Glutamatergic neuron (in vitro differentiated cells): Measurements from ENCODE around the gene DPF3. TPM values are rescaled to one million over a fixed set of nuclear protein-coding genes. Genes with fewer than 3 reads are reported as not detected.

Experiments
- DNase-seq: peaks from one replicate; pipeline ENCODE4 v3.0.0; 2022
- H3K27ac Mint-ChIP-seq: one replicate; pipeline ENCODE4 v1.8.0; 2020; ENCODE audit warnings: mild to moderate bottlenecking, mixed read lengths, inconsistent platforms; ENCODE audit not compliant: unreplicated experiment
- H3K27me3 Mint-ChIP-seq: one replicate; pipeline ENCODE4 v1.8.0; 2020; ENCODE audit warnings: mild to moderate bottlenecking, moderate library complexity, mixed read lengths, inconsistent platforms; ENCODE audit not compliant: unreplicated experiment
- H3K36me3 Mint-ChIP-seq: one replicate; pipeline ENCODE4 v1.8.0; 2020; ENCODE audit warnings: mild to moderate bottlenecking, mixed read lengths, inconsistent platforms; ENCODE audit not compliant: unreplicated experiment
- H3K4me1 Mint-ChIP-seq: one replicate; pipeline ENCODE4 v1.8.0; 2020; ENCODE audit warnings: mild to moderate bottlenecking, low read depth, mixed read lengths, inconsistent platforms; ENCODE audit not compliant: unreplicated experiment
- H3K4me3 Mint-ChIP-seq: one replicate; pipeline ENCODE4 v1.8.0; 2020; ENCODE audit warnings: mild to moderate bottlenecking, mixed read lengths, inconsistent platforms; ENCODE audit not compliant: unreplicated experiment
- H3K9me3 Mint-ChIP-seq: one replicate; pipeline ENCODE4 v1.8.0; 2020; ENCODE audit warnings: mild to moderate bottlenecking, moderate library complexity, mixed read lengths, inconsistent platforms; ENCODE audit not compliant: unreplicated experiment
- total RNA-seq: library from RNA; stranded (reverse); fragmentation: NEBNext Ultra II Directional; extraction: Animal tissue kit (Norgen Biotek cat#: 25700); gene quantifications from one replicate; pipeline ENCODE4 v1.2.1, GENCODE V29; 2021; ENCODE audit not compliant: unreplicated experiment
- TF ChIP-seq, protein P1 (sequence below): fragments of 200-600 bp; sonication (generic); IDR thresholded peaks from one replicate; pipeline ENCODE4 v1.5.0; 2021; ENCODE audit not compliant: partially characterized antibody, unreplicated experiment

The DPF3 gene
- total RNA-seq, 1 donor from 2014 or later = 13.7 TPM

DNA sequence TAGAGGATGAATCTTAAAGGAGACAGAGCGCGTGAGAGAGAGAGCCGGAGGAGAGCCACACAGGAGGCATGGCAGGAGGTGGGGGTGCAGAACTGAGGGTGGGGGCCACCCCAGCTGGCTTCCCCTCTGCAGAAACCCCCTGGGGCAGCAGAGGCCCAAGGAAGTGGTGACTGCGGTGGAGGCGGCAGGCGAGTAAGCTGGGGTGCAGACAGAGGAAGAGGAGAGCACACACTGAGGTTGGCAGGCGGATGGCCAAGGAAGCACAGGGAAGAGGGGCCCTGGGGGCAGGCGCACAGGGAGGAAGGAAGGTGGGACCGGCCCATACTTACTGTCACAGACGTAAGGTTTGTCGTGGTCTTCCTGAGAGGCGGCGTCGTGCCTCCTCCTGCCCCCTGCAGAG is 179.8 kb downstream of the DPF3 start:
- Mint-ChIP-seq H3K4me1 (peaks cover 11% of the 10 kb centered on the region), H3K36me3 (peaks cover 4% of the 10 kb centered on the region), H3K27ac (no peak overlapping the region), H3K4me3 (no peak overlapping the region), H3K9me3 (peaks cover 4% of the 10 kb centered on the region), H3K27me3 (peaks cover 16% of the 10 kb centered on the region)
- TF ChIP-seq, protein P1, sequence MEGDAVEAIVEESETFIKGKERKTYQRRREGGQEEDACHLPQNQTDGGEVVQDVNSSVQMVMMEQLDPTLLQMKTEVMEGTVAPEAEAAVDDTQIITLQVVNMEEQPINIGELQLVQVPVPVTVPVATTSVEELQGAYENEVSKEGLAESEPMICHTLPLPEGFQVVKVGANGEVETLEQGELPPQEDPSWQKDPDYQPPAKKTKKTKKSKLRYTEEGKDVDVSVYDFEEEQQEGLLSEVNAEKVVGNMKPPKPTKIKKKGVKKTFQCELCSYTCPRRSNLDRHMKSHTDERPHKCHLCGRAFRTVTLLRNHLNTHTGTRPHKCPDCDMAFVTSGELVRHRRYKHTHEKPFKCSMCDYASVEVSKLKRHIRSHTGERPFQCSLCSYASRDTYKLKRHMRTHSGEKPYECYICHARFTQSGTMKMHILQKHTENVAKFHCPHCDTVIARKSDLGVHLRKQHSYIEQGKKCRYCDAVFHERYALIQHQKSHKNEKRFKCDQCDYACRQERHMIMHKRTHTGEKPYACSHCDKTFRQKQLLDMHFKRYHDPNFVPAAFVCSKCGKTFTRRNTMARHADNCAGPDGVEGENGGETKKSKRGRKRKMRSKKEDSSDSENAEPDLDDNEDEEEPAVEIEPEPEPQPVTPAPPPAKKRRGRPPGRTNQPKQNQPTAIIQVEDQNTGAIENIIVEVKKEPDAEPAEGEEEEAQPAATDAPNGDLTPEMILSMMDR = no peak
- no peak for DNase-seq

- H3K27me3 Mint-ChIP-seq = peaks cover 16% of the 10 kb centered on the region
- H3K9me3 Mint-ChIP-seq = peaks cover 2% of the 10 kb centered on the region
- H3K36me3 Mint-ChIP-seq = no peaks in the 10 kb centered on the region
- no peak overlapping the region for H3K4me3 Mint-ChIP-seq
- H3K27ac Mint-ChIP-seq = no peak overlapping the region
- no peak for DNase-seq
- H3K4me1 Mint-ChIP-seq = peaks cover 13% of the 10 kb centered on the region
- TF ChIP-seq, protein P1 = no peak
These were observed 182.0 kb downstream of the DPF3 start for GRCh38 chr14:72711936-72712335.

GRCh38 chr14:72709916-72710611 is 183.8 kb downstream of the DPF3 start:
- DNase-seq = no peak
- H3K36me3 Mint-ChIP-seq = peaks cover 7% of the 10 kb centered on the region
- TF ChIP-seq, protein P1 = no peak
- H3K4me1 Mint-ChIP-seq = peaks cover 13% of the 10 kb centered on the region
- H3K27me3 Mint-ChIP-seq = peaks cover 12% of the 10 kb centered on the region
- no peak overlapping the region for H3K4me3 Mint-ChIP-seq
- H3K9me3 Mint-ChIP-seq = peaks cover 2% of the 10 kb centered on the region
- H3K27ac Mint-ChIP-seq = no peak overlapping the region

- TF ChIP-seq, protein P1 = no peak
- Mint-ChIP-seq H3K36me3 (peaks cover 14% of the 10 kb centered on the region), H3K4me1 (peaks cover 13% of the 10 kb centered on the region), H3K27me3 (peaks cover 13% of the 10 kb centered on the region), H3K27ac (no peak overlapping the region), H3K4me3 (no peak overlapping the region), H3K9me3 (peaks cover 6% of the 10 kb centered on the region)
- DNase-seq = no peak
These were observed 185.0 kb downstream of the DPF3 start for GRCh38 chr14:72708708-72709475.

DNA sequence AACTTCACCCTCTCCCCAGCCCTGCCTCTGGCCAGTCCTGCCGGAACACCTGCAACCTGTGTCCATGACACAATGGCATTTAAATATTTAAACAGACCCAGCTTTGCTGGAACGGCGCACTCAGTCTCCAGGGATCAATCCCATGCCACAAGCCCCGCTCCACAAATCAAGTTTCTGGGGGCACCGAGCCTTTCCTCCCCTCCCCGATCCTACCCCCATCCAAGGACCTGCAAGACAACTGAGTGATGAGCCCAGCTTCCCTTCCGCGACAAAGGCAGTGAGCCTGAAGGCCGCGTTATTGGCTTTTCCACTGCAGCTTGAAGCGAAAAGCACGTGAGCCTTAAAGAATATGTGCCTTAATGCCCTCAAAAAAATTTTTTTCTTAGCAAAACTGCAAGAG is 185.7 kb downstream of the DPF3 start:
- Mint-ChIP-seq H3K4me1 (peaks cover 10% of the 10 kb centered on the region), H3K27me3 (peaks cover 13% of the 10 kb centered on the region), H3K9me3 (peaks cover 6% of the 10 kb centered on the region), H3K4me3 (no peak overlapping the region), H3K27ac (no peak overlapping the region), H3K36me3 (peaks cover 14% of the 10 kb centered on the region)
- no peak for DNase-seq
- TF ChIP-seq, protein P1 = no peak
